Lower leg skin (tissue), 4 donors: ENCODE measurements around the gene ZNF148. TPM values are rescaled to one million over a fixed set of nuclear protein-coding genes. Genes with fewer than 3 reads are reported as not detected.

Experiments used
- DNase-seq, 2 donors: peaks; one replicate each; pipeline ENCODE4 v3.0.0-alpha.2; 2019; ENCODE audit warnings: low spot score in 2 of 2
- H3K4me3 ChIP-seq: fragments of 200-600 bp; sonication (generic); 2 replicates; pipeline ENCODE4 v1.5.1; 2017; ENCODE audit warnings: mild to moderate bottlenecking, low read depth; ENCODE audit not compliant: poor library complexity, severe bottlenecking
- CTCF ChIP-seq, 3 donors: fragments of 450-650 bp; IDR thresholded peaks; one replicate each; pipeline ENCODE4 v1.5.1; 2016; ENCODE audit warnings: antibody characterized with exemption in 3 of 3, mild to moderate bottlenecking in 3 of 3, moderate library complexity in 2 of 3
- POLR2A ChIP-seq, 2 donors: fragments of 450-650 bp; IDR thresholded peaks; one replicate each; pipeline ENCODE4 v1.6.1; 2016 to 2017; ENCODE audit warnings: antibody characterized with exemption in 2 of 2, mild to moderate bottlenecking in 1 of 2, moderate library complexity in 1 of 2
- WGBS, 2 donors: methylation state at CpG; one replicate each; pipeline ENCODE4 v1.1.5; 2018; 5-methylcytosine and 5-hydroxymethylcytosine counted together
- intact Hi-C: fragments of 100-400 bp; cut with DNase I; formaldehyde crosslinking; loops from one replicate; pipeline ENCODE4 v1.15.0; 2023; ENCODE audit warnings: low total_unique reads
- total RNA-seq, 4 donors: library from RNA; depleted of rRNA; stranded (reverse); fragments of >200 nt; gene quantifications; one replicate each; pipeline ENCODE4 v1.1.0, GENCODE V29; 2016

The ZNF148 gene
- total RNA-seq, 4 donors from 2014 or later, result 14.6 to 24.6 (median 17.7) TPM

GRCh38 chr3:125337506-125337905 lies 37.6 kb downstream of the ZNF148 start:
- 90 to 94% methylated on average over 2 of the region's 2 CpGs for WGBS, 2 donors
- intact Hi-C loops, result no loop called here
- no peak for DNase-seq
- TF ChIP-seq CTCF (IDR thresholded peaks at IDR 0.05) (no peak), POLR2A (IDR thresholded peaks at IDR 0.05) (no peak)
- H3K4me3 ChIP-seq, result no peak overlapping the region

DNA sequence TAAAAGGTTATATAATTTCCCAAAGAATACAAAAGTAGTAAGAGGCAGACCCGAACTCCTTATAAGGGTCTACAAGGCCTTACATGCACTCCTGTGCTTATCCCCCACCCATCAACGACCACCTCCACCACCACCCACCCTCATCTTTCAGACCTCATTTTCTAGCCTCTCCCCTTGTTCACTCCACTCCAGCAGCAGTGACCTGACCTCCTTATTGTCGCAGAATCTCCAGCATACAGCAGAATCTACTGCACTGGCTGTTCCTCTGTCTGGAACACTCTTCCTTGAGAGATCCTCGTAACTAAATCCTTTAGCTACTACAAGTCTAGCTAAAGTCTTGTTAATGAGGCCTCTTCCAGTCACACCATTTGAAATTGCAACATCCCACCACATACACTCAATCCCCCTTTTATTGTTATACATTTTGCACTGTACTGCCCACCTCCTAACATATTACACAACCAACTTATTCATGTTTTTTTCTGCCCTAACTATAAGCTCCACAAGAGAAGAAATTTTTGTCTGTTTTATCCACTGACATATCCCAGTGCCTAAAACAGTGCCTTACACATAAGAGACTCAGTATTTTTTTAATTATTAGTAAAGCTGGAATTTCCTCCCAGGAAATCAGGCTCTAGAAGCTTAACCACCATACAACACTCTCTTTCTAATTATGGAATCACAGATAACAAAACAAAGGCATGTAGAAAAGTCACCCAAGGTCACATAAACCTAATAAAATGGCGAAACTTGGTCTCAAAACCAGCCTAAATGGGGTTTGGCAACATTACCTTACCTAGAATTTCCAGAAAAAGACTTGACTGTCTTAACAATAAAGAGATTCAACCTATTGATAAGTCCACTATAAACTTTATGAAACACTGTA lies 40.2 kb downstream of the ZNF148 start:
- no peak overlapping the region for H3K4me3 ChIP-seq
- no peak for DNase-seq
- intact Hi-C loops, result no loop called here
- TF ChIP-seq CTCF (IDR thresholded peaks at IDR 0.05), result no peak
- no peak for TF ChIP-seq POLR2A (IDR thresholded peaks at IDR 0.05)
- WGBS, 2 donors, result 85 to 91% methylated on average over 5 of the region's 5 CpGs

GRCh38 chr3:125332504-125332903 lies 42.6 kb downstream of the ZNF148 start:
- no peak for DNase-seq
- WGBS, 2 donors, result 90 to 99% methylated on average over 2 of the region's 2 CpGs

DNA sequence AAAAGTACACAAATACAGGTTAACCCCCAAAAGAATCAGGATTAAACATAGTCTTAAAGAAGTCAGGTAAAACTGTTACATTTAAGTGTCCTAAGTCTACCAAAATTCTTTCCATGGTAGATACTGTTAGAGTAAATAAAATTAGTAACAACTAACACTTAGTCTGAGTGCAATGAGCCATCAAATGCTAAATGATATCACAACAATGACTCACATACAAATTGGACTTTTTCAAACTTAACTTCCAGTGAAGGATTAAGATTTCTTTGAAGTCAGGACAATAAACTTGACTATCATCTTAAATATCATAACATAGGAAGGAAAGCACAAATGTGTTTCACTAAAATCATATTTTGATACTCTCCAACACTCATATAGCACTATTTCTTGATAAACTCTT lies 43.9 kb downstream of the ZNF148 start:
- TF ChIP-seq POLR2A (IDR thresholded peaks at IDR 0.05), result no peak
- TF ChIP-seq CTCF (IDR thresholded peaks at IDR 0.05), result no peak
- DNase-seq, result no peak
- no peak overlapping the region for H3K4me3 ChIP-seq
- intact Hi-C loops, result no loop called here

More at GRCh38 chr3:125332504-125332903, 42.6 kb downstream of the ZNF148 start:
- no peak for TF ChIP-seq POLR2A (IDR thresholded peaks at IDR 0.05)
- no peak for TF ChIP-seq CTCF (IDR thresholded peaks at IDR 0.05)
- intact Hi-C loops, result no loop called here
- no peak overlapping the region for H3K4me3 ChIP-seq

DNA sequence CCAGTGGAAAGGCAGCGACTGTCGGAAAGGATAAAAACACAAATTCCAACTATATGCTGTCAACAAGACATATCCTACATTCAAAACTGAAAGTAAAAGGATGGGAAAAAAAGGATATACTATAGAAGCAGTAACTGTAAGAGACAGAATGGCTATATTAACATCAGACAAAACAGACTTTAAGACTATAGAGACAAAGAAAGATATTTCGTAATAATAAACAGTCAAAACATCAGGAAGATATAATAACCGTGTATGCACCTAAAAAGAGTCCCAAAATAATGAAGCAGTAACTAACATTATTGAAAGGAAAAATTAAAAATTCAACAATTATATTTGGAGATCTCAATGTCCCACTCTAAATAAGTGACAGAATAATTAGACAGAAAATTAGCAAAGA lies 48.2 kb downstream of the ZNF148 start:
- no peak for DNase-seq
- TF ChIP-seq POLR2A (IDR thresholded peaks at IDR 0.05) (no peak), CTCF (IDR thresholded peaks at IDR 0.05) (no peak)
- WGBS, 2 donors, result 87 to 98% methylated on average over 4 of the region's 4 CpGs
- intact Hi-C loops, result no loop called here
- no peak overlapping the region for H3K4me3 ChIP-seq

DNA sequence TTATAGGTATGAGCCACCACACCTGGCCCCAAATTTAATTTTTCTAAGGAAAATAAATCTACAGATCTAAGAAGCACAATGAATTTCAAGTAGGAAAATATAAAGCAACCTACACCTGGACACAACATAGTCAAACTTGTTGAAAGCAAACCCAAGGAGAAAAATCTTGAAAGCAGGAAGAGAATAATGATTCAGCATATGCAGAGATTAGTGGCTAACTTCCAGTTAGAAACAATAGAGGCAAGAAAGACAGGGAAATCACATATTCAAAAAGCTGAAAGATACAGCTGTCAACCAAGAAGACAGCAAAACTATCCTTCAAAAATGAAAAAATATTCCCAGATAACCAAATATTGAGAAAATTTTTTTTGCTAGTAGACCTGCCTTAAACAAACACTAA lies 49.4 kb downstream of the ZNF148 start:
- TF ChIP-seq CTCF (IDR thresholded peaks at IDR 0.05) (no peak), POLR2A (IDR thresholded peaks at IDR 0.05) (no peak)
- intact Hi-C loops, result no loop called here
- DNase-seq, result no peak
- no peak overlapping the region for H3K4me3 ChIP-seq
